GM23338 (cell line): Measurements from ENCODE around the gene ITGB3.
"Not testable (repeated sequence)": the region's sequence is repeated elsewhere in the genome, so short reads cannot be mapped to it uniquely, and the experiment has no call there.

Source experiments
- CREB1 ChIP-seq: fragments of 250-450 bp; sonication (Bioruptor Pico); IDR thresholded peaks from 2 replicates; pipeline ENCODE4 v1.5.0; 2020; ENCODE audit warnings: low read depth, mild to moderate bottlenecking, moderate library complexity
- CTCF ChIP-seq, 2 experiments: fragments of 200-600 bp in 1 of 2; sonication (generic) in 1 of 2; conservative IDR thresholded peaks; 2 replicates each; pipeline versions ENCODE4 v1.5.1 to v1.6.1; 2016 to 2017; ENCODE audit warnings: antibody characterized with exemption in 2 of 2, low read depth in 2 of 2, mild to moderate bottlenecking in 2 of 2, moderate library complexity in 1 of 2
- EZH2 ChIP-seq: fragments of 200-600 bp; sonication (generic); IDR thresholded peaks from one replicate; pipeline ENCODE4 v1.8.0; 2017; ENCODE audit warnings: antibody characterized with exemption, mild to moderate bottlenecking, low read depth; ENCODE audit not compliant: unreplicated experiment
- POLR2AphosphoS5 ChIP-seq: IDR thresholded peaks from 2 replicates; pipeline ENCODE4 v1.6.1; 2016; ENCODE audit warnings: antibody characterized with exemption, low read depth
- REST ChIP-seq: IDR thresholded peaks from one replicate; pipeline ENCODE4 v1.6.1; 2018; ENCODE audit warnings: antibody characterized with exemption; ENCODE audit not compliant: unreplicated experiment

GRCh38 chr17:47268964-47269363 lies 15.3 kb downstream of the ITGB3 start:
- TF ChIP-seq CTCF (conservative IDR thresholded peaks at IDR 0.05; ENCODE audit: low read depth in 2 of 2); EZH2; REST; POLR2AphosphoS5; CREB1 (CRISPR knock-in tag): not testable (repeated sequence)
